Measurements from ENCODE around the gene VPS51. TPM values are rescaled to one million over a fixed set of nuclear protein-coding genes. Genes with fewer than 3 reads are reported as not detected.

Gene VPS51
- total RNA-seq, 1 experiment from 2014 or later, result 89.5 TPM

DNA sequence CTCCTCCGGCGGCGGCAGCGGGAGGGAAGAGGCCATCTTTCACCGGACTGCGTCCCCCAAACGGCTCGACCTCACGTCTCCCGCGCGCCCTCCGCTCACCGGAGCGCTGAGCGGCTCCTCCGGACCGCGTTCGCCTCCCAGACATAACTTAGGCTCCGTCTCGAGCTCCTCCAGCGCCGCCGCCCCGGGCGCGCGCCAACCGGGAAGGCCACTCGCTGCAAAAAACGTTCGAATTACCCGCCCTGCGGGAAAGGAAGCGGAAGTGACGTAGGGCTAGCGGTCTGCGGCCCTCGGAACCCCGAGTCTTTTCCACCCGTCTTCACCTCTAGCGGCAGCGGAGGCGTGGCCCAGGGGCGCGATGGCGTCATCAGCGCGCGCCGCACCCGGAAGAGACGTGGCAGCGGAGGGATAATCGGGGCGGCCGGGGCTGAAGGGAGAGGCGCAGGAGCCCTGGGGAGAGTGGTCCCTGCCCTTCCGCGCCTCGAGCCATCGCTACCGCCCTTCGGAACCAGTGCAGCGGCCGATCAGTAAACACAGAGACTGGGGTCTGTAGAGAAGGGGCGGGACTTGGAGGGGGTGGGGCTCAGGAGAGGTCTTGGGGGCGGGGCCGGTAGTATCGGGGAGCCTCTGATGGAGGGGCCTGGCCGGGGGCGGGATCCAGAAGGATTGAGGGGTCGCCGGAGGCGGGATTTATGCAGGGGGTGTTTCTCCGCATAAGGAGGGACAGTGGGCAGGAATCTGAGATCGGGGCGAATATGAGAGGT, 12.0 kb upstream of the VPS51 start, which contains the start of the genes CDCA5 and ZFPL1 (continued):
- TF ChIP-seq SP1 (IDR thresholded peaks at IDR 0.05; ENCODE audit: low read depth) (peak; percentile 96), ZNF274 (IDR thresholded peaks at IDR 0.05; ENCODE audit: low read depth, low read length) (no peak), POLR2AphosphoS5 (IDR thresholded peaks at IDR 0.05; ENCODE audit: low read depth, low read length) (peak; percentile 67), ZFX (IDR thresholded peaks at IDR 0.05) (peak; percentile 55; the same call in 1 of the 2 replicates)

DNA sequence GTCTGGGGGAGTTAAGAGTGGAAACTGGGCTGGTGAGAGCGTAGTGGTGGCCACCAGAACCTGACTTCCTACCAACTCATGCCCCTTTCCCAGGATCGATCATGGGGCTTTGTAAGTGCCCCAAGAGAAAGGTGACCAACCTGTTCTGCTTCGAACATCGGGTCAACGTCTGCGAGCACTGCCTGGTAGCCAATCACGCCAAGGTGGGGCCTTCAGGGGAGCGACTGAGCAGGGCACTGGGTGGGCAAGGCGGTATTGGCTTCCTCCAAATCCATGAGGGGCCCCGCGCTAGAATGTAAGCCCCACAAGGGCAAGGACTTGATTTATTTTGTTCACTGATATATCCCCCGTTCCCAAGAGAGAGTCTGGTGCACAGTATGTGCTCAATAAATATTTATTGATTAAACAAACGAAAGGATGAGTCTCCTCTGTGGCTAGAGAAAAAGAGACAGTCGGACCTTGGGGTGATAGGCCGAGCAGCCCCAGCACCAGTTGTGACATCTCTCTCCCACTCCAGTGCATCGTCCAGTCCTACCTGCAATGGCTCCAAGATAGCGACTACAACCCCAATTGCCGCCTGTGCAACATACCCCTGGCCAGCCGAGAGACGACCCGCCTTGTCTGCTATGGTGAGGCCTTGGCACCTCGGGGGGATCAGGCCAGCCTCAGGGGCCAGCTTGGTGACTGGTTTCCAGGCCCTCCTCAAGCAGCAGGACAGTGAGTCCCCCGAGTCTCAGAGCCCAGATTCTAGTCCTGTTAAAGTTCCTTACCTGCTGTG, 11.2 kb upstream of the VPS51 start:
- Histone ChIP-seq H3K9ac (ENCODE audit: low read length) (peak overlapping the region; percentile 98), H3K9me2 (ENCODE audit: insufficient read depth) (no peaks in the 10 kb centered on the region), H3K9me3 (ENCODE audit: control insufficient read depth in 1 of 2, insufficient read depth in 1 of 2, low read depth in 1 of 2, low read length in 2 of 2) (no peaks in the 10 kb centered on the region), H3K27ac (ENCODE audit: low read depth, low read length) (peak overlapping the region; percentile 82), H2AFZ (ENCODE audit: low read depth, low read length, poor library complexity, severe bottlenecking) (no peak overlapping the region), H3K4me1 (ENCODE audit: control insufficient read depth in 1 of 2, insufficient read depth in 2 of 2, low read length in 2 of 2) (peaks cover 7 to 22% of the 10 kb centered on the region in 2 experiments; a peak in 3 of 4 replicates), H3K27me3 (ENCODE audit: insufficient read depth, low read length) (no peaks in the 10 kb centered on the region), H3K4me3 (replicated peaks in 1 of 2; ENCODE audit: low read depth in 1 of 2, low read length in 2 of 2) (peak overlapping the region; percentile 86 to 98), H3K4me2 (ENCODE audit: low read length) (peak overlapping the region; percentile 82), H3K79me2 (ENCODE audit: insufficient read depth, low read length) (peaks cover 42% of the 10 kb centered on the region), H4K20me1 (ENCODE audit: insufficient read depth) (no peaks in the 10 kb centered on the region), H3K36me3 (ENCODE audit: control insufficient read depth in 1 of 2, insufficient read depth in 2 of 2, low read length in 2 of 2) (peaks cover 6 to 38% of the 10 kb centered on the region in 2 experiments; a peak in 2 of 4 replicates)
- ChIA-PET POLR2A (no interaction called here), CTCF (no interaction called here), RAD21 (ENCODE audit: low non-redundant PET in 1 of 2, low total read pairs in 2 of 2, uncharacterized antibody in 2 of 2, unreplicated experiment in 2 of 2) (no interaction called here)
- no peak for DNase-seq (ENCODE audit: low read depth, low spot score)
- ATAC-seq, result peak; percentile 37
- intact Hi-C loops (cut with micrococcal nuclease), result loop anchor here (1.0 to 5.0 kb wide), 3 partner anchors 12 to 57 kb away; partner anchors contain the start of genes SAC3D1, SNX15 and VPS51
- TSS peak; percentile 71 for BruUV-seq (replicated peaks)
- TF ChIP-seq CEBPB (IDR thresholded peaks at IDR 0.05; ENCODE audit: low read depth) (no peak), SP1 (IDR thresholded peaks at IDR 0.05; ENCODE audit: low read depth) (no peak), ZNF274 (IDR thresholded peaks at IDR 0.05; ENCODE audit: low read depth, low read length) (no peak), CBX3 (IDR thresholded peaks at IDR 0.05; ENCODE audit: low read depth) (no peak), EGR1 (IDR thresholded peaks at IDR 0.05; ENCODE audit: low read depth) (no peak), ELF1 (IDR thresholded peaks at IDR 0.05; ENCODE audit: borderline replicate concordance, low read depth) (no peak), EZH2phosphoT487 (IDR thresholded peaks at IDR 0.05; ENCODE audit: borderline replicate concordance) (no peak)
- TF ChIP-seq, protein P1, sequence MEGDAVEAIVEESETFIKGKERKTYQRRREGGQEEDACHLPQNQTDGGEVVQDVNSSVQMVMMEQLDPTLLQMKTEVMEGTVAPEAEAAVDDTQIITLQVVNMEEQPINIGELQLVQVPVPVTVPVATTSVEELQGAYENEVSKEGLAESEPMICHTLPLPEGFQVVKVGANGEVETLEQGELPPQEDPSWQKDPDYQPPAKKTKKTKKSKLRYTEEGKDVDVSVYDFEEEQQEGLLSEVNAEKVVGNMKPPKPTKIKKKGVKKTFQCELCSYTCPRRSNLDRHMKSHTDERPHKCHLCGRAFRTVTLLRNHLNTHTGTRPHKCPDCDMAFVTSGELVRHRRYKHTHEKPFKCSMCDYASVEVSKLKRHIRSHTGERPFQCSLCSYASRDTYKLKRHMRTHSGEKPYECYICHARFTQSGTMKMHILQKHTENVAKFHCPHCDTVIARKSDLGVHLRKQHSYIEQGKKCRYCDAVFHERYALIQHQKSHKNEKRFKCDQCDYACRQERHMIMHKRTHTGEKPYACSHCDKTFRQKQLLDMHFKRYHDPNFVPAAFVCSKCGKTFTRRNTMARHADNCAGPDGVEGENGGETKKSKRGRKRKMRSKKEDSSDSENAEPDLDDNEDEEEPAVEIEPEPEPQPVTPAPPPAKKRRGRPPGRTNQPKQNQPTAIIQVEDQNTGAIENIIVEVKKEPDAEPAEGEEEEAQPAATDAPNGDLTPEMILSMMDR (IDR thresholded peaks at IDR 0.05 in 2 of 3, conservative IDR thresholded peaks at IDR 0.05 in 1 of 3; ENCODE audit: borderline replicate concordance in 1 of 3, insufficient read depth in 1 of 3, low read depth in 2 of 3, low read length in 2 of 3), result no peak

Measured in HCT116 (cell line).